IPS DF 6.9 (cell line): Measurements from ENCODE around the gene ALK.

Experiments
- DNase-seq: peaks from one replicate; pipeline ENCODE4 v3.0.0-alpha.2; 2013; ENCODE audit warnings: low read depth, low spot score
- H3K27ac ChIP-seq: one replicate; pipeline ENCODE4 v1.5.1; 2013; ENCODE audit warnings: low read length, control low read depth
- H3K27me3 ChIP-seq: 2 replicates; pipeline ENCODE4 v1.6.1; 2013; ENCODE audit warnings: mild to moderate bottlenecking, low read length; ENCODE audit not compliant: control insufficient read depth, insufficient read depth
- H3K36me3 ChIP-seq: 2 replicates; pipeline ENCODE4 v1.6.1; 2013; ENCODE audit warnings: low read length; ENCODE audit not compliant: control insufficient read depth, insufficient read depth
- H3K4me1 ChIP-seq: 2 replicates; pipeline ENCODE4 v1.6.1; 2013; ENCODE audit warnings: low read length; ENCODE audit not compliant: control insufficient read depth, insufficient read depth
- H3K4me3 ChIP-seq: 2 replicates; pipeline ENCODE4 v1.5.1; 2013; ENCODE audit warnings: mild to moderate bottlenecking, low read length
- H3K9me3 ChIP-seq: 2 replicates; pipeline ENCODE4 v1.6.1; 2013; ENCODE audit warnings: low read length, inconsistent platforms; ENCODE audit not compliant: control insufficient read depth, insufficient read depth
- WGBS: extraction: QIAGEN DNeasy Blood & Tissue Kit; methylation state at CpG from one replicate; pipeline ENCODE4 v1.1.7; 2013; ENCODE audit warnings: mixed read lengths, missing lambda C conversion rate; ENCODE audit not compliant: insufficient read length, insufficient coverage; 5-methylcytosine and 5-hydroxymethylcytosine counted together

ALK gene

DNA sequence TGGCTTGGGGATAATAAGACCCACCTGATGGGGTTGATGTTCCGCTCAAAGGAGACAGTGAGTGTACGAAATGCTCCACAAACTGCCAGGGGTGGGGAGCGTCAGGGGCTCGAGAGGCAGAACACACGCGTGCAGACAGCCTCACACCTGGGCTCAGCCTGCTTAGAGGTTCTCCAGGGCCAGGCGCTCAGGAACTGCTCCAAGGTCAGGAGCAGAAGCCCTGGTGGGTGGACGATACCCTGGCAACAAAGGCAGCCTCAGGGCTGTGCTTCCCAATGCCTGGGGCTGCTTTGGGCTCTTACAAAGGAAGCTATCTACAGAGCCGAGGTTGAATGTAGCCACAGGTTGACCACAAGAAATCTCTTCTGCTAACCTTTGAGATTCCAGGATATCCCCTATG is 691.7 kb downstream of the ALK start:
- no CpG with 5 or more reads among the region's 9 CpGs for WGBS
- no peak for DNase-seq
- no peaks in the 10 kb centered on the region for H3K4me1 ChIP-seq

DNA sequence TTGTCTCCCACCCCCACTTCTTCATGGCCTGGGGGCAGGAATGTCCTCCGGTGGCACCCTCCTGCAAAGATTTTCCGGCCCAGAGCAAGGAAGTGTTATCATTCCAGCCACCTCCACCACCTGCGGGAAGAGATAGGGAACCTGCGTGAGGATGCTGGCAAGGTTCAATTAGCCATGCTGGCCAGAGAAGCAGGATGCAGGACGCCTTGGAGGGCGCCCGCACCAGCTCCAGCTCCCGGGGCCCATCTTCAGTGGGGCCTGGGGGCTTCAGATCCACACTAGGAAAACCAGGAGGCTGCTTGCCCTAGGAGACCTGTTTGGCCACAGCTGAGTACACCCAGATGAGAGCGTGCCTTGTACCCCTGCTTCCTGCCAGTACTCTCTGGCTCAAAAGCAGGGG is 692.4 kb downstream of the ALK start:
- Histone ChIP-seq H3K36me3 (no peaks in the 10 kb centered on the region), H3K4me3 (no peak overlapping the region), H3K27ac (no peak overlapping the region), H3K4me1 (no peaks in the 10 kb centered on the region), H3K9me3 (no peaks in the 10 kb centered on the region), H3K27me3 (no peaks in the 10 kb centered on the region)
- WGBS = no CpG with 5 or more reads among the region's 9 CpGs
- no peak for DNase-seq

More for the DNA sequence above, 691.7 kb downstream of the ALK start:
- Histone ChIP-seq H3K27ac (no peak overlapping the region), H3K9me3 (no peaks in the 10 kb centered on the region), H3K27me3 (no peaks in the 10 kb centered on the region), H3K36me3 (no peaks in the 10 kb centered on the region), H3K4me3 (no peak overlapping the region)

DNA sequence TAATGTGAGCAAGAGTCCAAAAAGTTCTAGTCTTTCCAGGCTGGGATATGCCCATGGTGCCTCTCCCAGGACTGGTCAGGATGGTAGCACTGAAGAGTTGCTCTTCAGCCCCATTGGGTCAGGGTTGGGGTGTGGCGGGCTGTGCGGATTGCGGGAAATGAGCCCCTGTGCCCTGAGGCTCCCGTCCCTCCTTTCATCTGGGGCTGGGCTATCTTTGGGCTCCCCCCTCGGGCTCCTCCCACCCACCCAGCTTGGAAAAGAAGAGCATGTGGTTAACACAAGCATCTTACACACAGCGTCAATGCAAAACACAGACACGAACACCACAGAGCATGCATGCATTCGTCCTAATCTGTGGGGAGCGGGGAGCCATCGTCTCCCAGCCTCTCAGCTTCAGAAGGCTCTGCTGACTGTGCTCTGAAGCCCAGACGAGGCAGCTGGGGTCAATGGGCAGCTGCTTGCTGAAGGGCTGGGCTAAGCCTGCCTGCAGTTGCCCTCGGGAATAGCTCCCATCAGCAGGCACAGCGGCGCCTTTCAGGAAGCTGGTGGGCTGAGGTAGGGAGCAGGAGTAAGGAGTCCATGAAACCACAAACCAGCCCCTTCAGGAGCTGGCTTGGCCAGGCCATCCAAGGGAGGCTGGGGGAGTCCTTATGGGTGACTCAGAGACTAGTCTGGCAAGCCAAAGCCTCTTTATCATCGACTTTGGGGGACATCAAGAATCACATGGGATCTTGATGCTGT is 693.3 kb downstream of the ALK start:
- Histone ChIP-seq H3K4me1 (no peaks in the 10 kb centered on the region), H3K36me3 (no peaks in the 10 kb centered on the region), H3K27me3 (no peaks in the 10 kb centered on the region), H3K9me3 (no peaks in the 10 kb centered on the region), H3K4me3 (no peak overlapping the region), H3K27ac (no peak overlapping the region)
- WGBS = no CpG with 5 or more reads among the region's 15 CpGs
- DNase-seq = no peak

DNA sequence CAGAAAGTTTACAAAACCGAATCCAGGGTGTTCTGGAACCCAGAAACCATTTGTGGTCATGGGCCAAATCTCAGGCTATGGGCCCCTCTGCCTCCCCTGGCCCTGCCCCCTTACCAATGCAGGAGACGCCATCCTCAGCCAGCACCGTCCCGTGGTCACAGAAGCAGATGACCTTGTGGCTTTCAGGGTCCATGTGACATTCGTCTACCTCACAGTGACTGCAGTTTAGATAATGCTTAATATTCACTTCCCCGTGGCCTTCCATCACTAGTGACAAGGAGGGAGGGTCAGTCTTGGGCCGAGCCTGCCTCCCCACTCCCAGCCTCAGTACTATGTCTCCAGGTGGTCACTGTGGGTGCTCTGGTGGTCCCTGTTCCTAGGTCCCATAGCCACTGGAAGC is 694.6 kb downstream of the ALK start:
- Histone ChIP-seq H3K27ac (no peak overlapping the region), H3K27me3 (no peaks in the 10 kb centered on the region), H3K4me3 (no peak overlapping the region), H3K36me3 (no peaks in the 10 kb centered on the region), H3K9me3 (no peaks in the 10 kb centered on the region), H3K4me1 (no peaks in the 10 kb centered on the region)
- WGBS = no CpG with 5 or more reads among the region's 7 CpGs
- DNase-seq = no peak

DNA sequence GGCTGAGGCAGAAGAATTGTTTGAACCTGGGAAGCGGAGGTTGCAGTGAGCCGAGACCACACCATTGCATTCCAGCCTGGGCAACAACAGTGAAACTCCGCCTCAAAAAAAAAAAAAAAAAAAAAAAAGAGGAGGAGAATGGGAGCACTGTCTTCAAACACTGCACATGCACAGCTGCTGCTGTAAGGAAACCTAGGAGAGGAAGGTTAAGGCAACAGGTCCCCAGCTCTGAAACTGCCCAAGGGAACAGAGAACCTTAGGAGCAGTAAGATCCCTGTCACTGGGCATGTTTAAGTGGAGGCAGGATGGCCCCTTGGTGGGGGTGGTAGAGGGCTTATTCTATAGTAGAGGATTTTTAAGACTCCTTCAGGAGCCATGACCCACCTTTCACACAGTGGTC is 695.0 kb downstream of the ALK start:
- Histone ChIP-seq H3K36me3 (no peaks in the 10 kb centered on the region), H3K27me3 (no peaks in the 10 kb centered on the region), H3K27ac (no peak overlapping the region), H3K9me3 (no peaks in the 10 kb centered on the region), H3K4me3 (no peak overlapping the region), H3K4me1 (no peaks in the 10 kb centered on the region)
- no CpG with 5 or more reads among the region's 3 CpGs for WGBS
- DNase-seq = no peak

DNA sequence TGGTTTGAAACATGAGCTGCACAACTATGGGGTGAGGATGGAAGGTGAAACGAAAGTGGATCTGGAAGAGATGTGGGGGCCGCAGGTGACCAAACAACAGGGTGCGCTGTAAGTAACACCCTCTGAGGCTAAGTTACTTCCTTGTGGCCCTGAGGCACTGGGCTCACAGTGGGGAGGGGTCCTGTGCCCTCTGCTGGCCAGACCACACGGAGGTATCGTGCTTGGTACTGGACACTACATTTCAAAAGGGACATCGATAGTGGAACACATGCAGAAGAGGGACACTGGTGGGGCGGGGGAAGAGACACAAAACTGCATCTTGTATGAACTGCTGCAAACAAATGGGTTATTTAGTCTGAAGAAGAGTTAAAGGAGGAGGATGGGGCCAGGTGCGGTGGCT is 695.6 kb downstream of the ALK start:
- Histone ChIP-seq H3K27ac (no peak overlapping the region), H3K9me3 (no peaks in the 10 kb centered on the region), H3K4me1 (no peaks in the 10 kb centered on the region), H3K4me3 (no peak overlapping the region), H3K27me3 (no peaks in the 10 kb centered on the region), H3K36me3 (no peaks in the 10 kb centered on the region)
- no CpG with 5 or more reads among the region's 8 CpGs for WGBS
- no peak for DNase-seq

DNA sequence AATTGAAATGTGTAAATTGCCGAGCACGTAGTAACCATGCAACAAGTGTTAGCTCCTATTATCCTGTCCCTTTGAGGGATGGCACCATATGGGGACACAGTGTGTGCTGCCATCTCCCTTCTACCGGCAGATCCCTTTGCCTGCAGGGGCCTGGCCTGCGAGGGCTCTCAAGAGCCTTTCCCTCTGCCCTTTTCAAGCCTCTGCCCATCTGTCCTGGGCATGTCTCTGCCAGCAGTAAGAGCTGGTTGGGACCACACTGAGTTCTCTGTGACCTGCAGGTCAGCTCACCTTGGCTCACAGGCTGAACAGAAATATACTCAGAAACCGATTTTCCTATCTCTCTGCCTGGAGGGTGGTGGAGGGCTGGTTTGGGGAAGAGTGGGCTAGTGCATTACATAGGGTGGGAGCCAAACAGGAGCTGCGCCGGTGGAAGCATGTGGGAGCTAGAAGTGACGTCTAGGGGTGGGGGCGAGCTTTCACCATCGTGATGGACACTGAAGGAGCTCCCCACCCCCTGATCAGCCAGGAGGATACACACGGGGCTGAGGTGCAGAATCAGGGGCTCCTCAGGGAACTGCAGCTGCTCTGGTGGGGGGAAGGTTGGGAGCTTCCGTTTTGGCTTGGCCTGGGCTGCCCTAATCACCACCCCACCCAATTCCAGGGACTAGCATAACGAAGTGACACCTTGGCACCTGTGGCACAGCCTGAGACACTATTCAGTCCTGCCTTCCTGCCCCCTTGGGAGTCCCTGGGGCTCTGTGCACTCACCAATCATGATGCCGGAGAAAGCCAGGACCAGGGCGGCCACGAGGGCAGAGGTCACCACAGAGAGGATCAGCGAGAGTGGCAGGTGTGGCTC is 696.5 kb downstream of the ALK start:
- Histone ChIP-seq H3K9me3 (no peaks in the 10 kb centered on the region), H3K36me3 (no peaks in the 10 kb centered on the region), H3K4me1 (no peaks in the 10 kb centered on the region), H3K27ac (no peak overlapping the region), H3K4me3 (no peak overlapping the region), H3K27me3 (no peaks in the 10 kb centered on the region)
- no peak for DNase-seq
- no CpG with 5 or more reads among the region's 17 CpGs for WGBS

DNA sequence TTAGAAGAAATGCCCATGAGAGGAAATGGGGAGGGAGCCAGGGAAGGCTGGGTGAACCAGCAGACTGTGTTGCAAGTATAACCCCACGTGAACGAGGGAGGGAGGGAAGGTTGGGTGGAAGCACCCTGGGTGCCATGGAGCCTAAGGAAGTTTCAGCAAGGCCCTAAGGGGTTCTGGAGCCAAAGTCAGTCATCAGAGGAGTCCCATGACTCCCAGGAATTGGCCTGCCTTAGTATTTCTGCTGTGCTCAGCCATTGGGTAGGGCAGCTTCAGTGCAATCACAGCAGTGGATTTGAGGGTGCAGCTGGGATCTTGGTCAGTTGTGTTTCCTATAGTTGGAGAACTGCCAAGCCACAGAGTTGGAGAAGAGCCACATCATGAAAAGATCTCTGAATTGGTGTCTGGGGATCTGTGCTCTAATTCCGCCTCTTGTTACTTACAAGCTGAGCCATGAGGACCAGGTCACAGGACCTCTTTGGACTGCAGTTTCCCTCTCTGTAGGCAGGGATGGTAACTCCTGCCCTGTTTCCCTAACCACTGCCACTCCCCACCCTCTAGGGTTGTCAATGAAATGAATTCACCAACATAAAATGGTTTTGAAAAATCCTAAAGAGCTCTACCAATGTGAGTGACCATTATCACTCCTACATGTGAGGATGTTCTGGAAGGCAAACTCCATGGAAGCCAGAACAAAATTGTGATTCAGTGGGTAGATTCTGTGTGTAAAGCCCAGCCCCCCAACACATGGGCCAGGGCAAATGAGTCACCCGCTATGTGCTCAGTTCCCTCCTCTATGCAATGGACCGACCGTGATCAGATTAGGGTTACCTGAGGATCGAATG is 697.3 kb downstream of the ALK start:
- H3K27me3 ChIP-seq = no peaks in the 10 kb centered on the region
- no peaks in the 10 kb centered on the region for H3K9me3 ChIP-seq
- DNase-seq = no peak
- H3K4me3 ChIP-seq = no peak overlapping the region
- H3K36me3 ChIP-seq = no peaks in the 10 kb centered on the region
- WGBS = no CpG with 5 or more reads among the region's 7 CpGs
- no peak overlapping the region for H3K27ac ChIP-seq
- H3K4me1 ChIP-seq = no peaks in the 10 kb centered on the region

DNA sequence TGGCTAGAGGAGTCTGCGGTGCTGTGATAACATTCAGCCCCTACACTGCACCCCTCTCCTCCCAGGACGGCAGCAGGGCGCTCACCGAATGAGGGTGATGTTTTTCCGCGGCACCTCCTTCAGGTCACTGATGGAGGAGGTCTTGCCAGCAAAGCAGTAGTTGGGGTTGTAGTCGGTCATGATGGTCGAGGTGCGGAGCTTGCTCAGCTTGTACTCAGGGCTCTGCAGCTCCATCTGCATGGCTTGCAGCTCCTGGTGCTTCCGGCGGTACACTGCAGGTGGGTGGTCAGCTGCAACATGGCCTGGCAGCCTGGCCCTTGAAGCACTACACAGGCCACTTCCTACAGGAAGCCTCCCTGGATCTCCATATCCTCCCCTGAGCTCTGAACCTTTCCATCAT is 698.1 kb downstream of the ALK start:
- H3K27ac ChIP-seq = no peak overlapping the region
- DNase-seq = no peak
- H3K36me3 ChIP-seq = no peaks in the 10 kb centered on the region
- no peaks in the 10 kb centered on the region for H3K9me3 ChIP-seq
- no CpG with 5 or more reads among the region's 11 CpGs for WGBS
- H3K4me1 ChIP-seq = no peaks in the 10 kb centered on the region
- H3K4me3 ChIP-seq = no peak overlapping the region
- H3K27me3 ChIP-seq = no peaks in the 10 kb centered on the region

DNA sequence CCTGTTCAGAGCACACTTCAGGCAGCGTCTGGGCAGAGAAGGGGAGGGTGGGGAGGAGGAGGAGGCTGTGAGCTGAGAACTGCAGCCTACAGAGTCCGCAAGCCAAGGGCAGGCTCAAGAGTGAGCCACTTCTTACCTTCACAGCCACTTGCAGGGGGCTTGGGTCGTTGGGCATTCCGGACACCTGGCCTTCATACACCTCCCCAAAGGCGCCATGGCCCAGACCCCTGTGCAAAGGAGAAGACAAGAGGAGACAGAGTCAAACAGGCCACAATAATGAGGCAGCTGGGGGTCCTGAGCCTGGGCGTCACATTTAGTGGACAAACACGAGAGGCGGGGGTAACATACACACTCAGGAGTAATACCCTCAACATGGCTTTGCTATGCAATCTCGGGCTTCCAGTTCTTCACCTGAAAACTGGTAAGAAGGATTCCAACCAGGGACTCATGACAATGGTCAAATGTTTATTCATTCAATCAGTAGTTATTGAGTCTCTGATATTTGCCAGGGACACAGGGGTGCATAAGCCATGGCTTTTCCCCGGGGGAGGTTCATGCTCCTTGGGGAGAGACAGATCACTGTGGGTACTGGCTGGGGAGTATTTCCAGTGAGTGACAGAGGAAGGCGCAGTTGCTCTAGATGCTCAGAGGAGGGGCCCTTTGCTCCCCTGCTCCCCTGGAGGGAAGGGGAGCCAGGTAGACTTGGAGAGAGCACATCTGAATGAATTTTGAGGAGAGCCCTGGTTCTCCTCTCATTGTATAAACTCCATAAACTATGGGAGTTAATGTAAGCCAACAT is 698.8 kb downstream of the ALK start:
- Histone ChIP-seq H3K27me3 (no peaks in the 10 kb centered on the region), H3K27ac (no peak overlapping the region), H3K4me1 (no peaks in the 10 kb centered on the region), H3K4me3 (no peak overlapping the region), H3K36me3 (no peaks in the 10 kb centered on the region), H3K9me3 (no peaks in the 10 kb centered on the region)
- DNase-seq = no peak
- no CpG with 5 or more reads among the region's 11 CpGs for WGBS
